Neural progenitor cell (in vitro differentiated cells): ENCODE results near the gene DNAJC8. TPM values are rescaled to one million over a fixed set of nuclear protein-coding genes. Genes with fewer than 3 reads are reported as not detected.

ENCODE experiments used
- DNase-seq: peaks from one replicate; pipeline ENCODE4 v3.0.0-alpha.2; 2016; ENCODE audit warnings: low spot score
- H2AFZ ChIP-seq: fragments of 200-600 bp; sonication (generic); replicated peaks from 2 replicates; pipeline ENCODE4 v1.6.1; 2016; ENCODE audit warnings: antibody characterized with exemption
- H3F3A ChIP-seq: fragments of 200-600 bp; sonication (generic); 2 replicates; pipeline ENCODE4 v1.6.1; 2016; ENCODE audit warnings: antibody characterized with exemption, low read depth
- H3K27ac ChIP-seq: fragments of 200-600 bp; sonication (generic); 2 replicates; pipeline ENCODE4 v1.5.1; 2016; ENCODE audit warnings: mild to moderate bottlenecking
- H3K27me3 ChIP-seq: fragments of 200-600 bp; sonication (generic); 2 replicates; pipeline ENCODE4 v1.6.1; 2016; ENCODE audit warnings: mild to moderate bottlenecking, moderate library complexity
- H3K36me3 ChIP-seq: fragments of 200-600 bp; sonication (generic); 2 replicates; pipeline ENCODE4 v1.5.1; 2016
- H3K4me1 ChIP-seq: fragments of 200-600 bp; sonication (generic); 2 replicates; pipeline ENCODE4 v1.6.1; 2016; ENCODE audit warnings: mixed run types
- H3K4me2 ChIP-seq: fragments of 200-600 bp; sonication (generic); 2 replicates; pipeline ENCODE4 v1.6.1; 2016
- H3K4me3 ChIP-seq: fragments of 200-600 bp; sonication (generic); 2 replicates; pipeline ENCODE4 v1.5.1; 2016
- H3K79me2 ChIP-seq: fragments of 200-600 bp; sonication (generic); 2 replicates; pipeline ENCODE4 v1.6.1; 2016; ENCODE audit warnings: low read depth
- H3K9ac ChIP-seq: fragments of 200-600 bp; sonication (generic); 2 replicates; pipeline ENCODE4 v1.6.1; 2016
- H3K9me3 ChIP-seq: fragments of 200-600 bp; sonication (generic); 2 replicates; pipeline ENCODE4 v1.5.1; 2016; ENCODE audit warnings: low read depth
- H4K20me1 ChIP-seq: fragments of 200-600 bp; sonication (generic); 2 replicates; pipeline ENCODE4 v1.6.1; 2016; ENCODE audit warnings: low read depth
- H3K27ac Mint-ChIP-seq: 3 replicates; pipeline ENCODE4 v1.8.0; 2021; ENCODE audit warnings: mixed read lengths
- H3K27me3 Mint-ChIP-seq: 2 replicates; pipeline ENCODE4 v1.8.0; 2022; ENCODE audit warnings: low read depth, mild to moderate bottlenecking, inconsistent platforms, moderate library complexity, mixed read lengths; ENCODE audit not compliant: insufficient read depth
- H3K36me3 Mint-ChIP-seq: 3 replicates; pipeline ENCODE4 v1.8.0; 2021; ENCODE audit warnings: mixed read lengths
- H3K4me1 Mint-ChIP-seq: 3 replicates; pipeline ENCODE4 v1.8.0; 2021; ENCODE audit warnings: mixed read lengths
- H3K4me3 Mint-ChIP-seq: 3 replicates; pipeline ENCODE4 v1.8.0; 2021; ENCODE audit warnings: mild to moderate bottlenecking, moderate library complexity, mixed read lengths
- H3K9me3 Mint-ChIP-seq: 3 replicates; pipeline ENCODE4 v1.8.0; 2020; ENCODE audit warnings: mixed read lengths
- EZH2 ChIP-seq: fragments of 200-600 bp; sonication (generic); IDR thresholded peaks from 2 replicates; pipeline ENCODE4 v1.6.1; 2017; ENCODE audit warnings: antibody characterized with exemption, mild to moderate bottlenecking, moderate library complexity
- EZH2phosphoT487 ChIP-seq: fragments of 200-600 bp; sonication (generic); IDR thresholded peaks from 2 replicates; pipeline ENCODE4 v1.6.1; 2017; ENCODE audit warnings: antibody characterized with exemption
- total RNA-seq: library from RNA; depleted of rRNA; stranded (reverse); fragments of >200 nt; gene quantifications from 2 replicates; pipeline ENCODE4 v1.2.3, GENCODE V29; 2015; ENCODE audit warnings: low replicate concordance
- TF ChIP-seq, protein P1 (sequence below): fragments of 200-600 bp; sonication (generic); IDR thresholded peaks from 2 replicates; pipeline ENCODE4 v1.5.1; 2017; ENCODE audit warnings: antibody characterized with exemption, mild to moderate bottlenecking

The DNAJC8 gene
- total RNA-seq, 1 donor from 2014 or later, result 117 TPM

DNA sequence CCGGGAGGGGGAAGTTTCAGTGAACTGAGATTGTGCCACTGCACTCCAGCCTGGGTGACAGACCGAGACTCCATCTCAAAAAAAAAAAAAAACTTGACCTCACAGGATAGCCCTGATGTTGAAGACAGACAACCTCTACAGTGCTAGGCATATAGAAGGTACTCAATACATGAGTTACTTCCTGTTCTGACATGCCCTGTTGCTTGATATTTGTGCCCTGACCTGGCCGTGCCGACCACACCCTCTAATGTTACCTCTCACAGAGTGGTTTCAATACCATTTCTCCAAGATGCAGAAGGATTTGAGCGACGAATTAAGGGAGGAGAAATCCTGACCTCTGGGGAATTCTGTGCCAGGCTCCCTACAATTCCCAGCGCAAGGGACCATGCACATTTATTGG, 61.6 kb downstream of the DNAJC8 start:
- Histone ChIP-seq H3K9me3 (no peaks in the 10 kb centered on the region), H4K20me1 (no peaks in the 10 kb centered on the region), H3K27ac (no peak overlapping the region), H3K27me3 (no peaks in the 10 kb centered on the region), H3F3A (no peaks in the 10 kb centered on the region), H3K4me1 (no peaks in the 10 kb centered on the region), H3K36me3 (no peaks in the 10 kb centered on the region), H3K79me2 (no peaks in the 10 kb centered on the region), H3K4me2 (no peak overlapping the region), H3K9ac (no peak overlapping the region), H3K4me3 (no peak overlapping the region), H2AFZ (no peak overlapping the region)
- Mint-ChIP-seq H3K27ac (no peak overlapping the region), H3K27me3 (no peaks in the 10 kb centered on the region), H3K36me3 (no peaks in the 10 kb centered on the region), H3K4me1 (peaks cover 22% of the 10 kb centered on the region), H3K4me3 (no peak overlapping the region), H3K9me3 (no peaks in the 10 kb centered on the region)
- DNase-seq, result no peak
- TF ChIP-seq EZH2phosphoT487, result no peak
- TF ChIP-seq EZH2, result no peak
- TF ChIP-seq, protein P1, sequence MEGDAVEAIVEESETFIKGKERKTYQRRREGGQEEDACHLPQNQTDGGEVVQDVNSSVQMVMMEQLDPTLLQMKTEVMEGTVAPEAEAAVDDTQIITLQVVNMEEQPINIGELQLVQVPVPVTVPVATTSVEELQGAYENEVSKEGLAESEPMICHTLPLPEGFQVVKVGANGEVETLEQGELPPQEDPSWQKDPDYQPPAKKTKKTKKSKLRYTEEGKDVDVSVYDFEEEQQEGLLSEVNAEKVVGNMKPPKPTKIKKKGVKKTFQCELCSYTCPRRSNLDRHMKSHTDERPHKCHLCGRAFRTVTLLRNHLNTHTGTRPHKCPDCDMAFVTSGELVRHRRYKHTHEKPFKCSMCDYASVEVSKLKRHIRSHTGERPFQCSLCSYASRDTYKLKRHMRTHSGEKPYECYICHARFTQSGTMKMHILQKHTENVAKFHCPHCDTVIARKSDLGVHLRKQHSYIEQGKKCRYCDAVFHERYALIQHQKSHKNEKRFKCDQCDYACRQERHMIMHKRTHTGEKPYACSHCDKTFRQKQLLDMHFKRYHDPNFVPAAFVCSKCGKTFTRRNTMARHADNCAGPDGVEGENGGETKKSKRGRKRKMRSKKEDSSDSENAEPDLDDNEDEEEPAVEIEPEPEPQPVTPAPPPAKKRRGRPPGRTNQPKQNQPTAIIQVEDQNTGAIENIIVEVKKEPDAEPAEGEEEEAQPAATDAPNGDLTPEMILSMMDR, result no peak

DNA sequence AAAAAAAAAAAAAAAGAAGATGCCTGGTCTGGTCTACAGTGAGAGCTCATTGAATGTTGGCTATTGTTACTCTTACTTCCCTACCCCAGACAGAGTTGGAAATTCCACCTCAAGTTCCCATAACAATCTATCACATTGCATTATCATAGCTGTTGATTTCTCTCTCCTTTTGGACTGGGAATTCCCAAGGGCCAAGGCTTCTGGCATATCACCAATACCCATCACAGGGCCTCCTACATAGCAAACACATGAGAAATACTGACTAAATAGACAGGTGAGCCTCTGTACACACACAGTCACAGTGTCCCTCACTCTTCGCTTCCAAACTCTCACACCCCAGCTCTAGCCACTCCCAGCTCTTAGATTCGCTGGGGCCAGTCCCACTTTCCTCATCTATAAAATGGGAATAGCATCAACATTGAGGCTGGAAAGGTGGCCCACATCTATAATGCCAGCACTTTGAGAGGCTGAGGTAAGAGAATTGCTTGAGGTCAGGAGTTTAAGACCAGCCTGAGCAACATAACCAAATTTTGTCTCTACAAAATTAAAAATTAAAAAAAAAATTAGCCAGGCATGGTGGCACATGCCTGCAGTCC, 62.7 kb downstream of the DNAJC8 start:
- H2AFZ ChIP-seq, result no peak overlapping the region
- TF ChIP-seq EZH2 (no peak), EZH2phosphoT487 (no peak)
- TF ChIP-seq, protein P1, result no peak
- no peaks in the 10 kb centered on the region for H3K9me3 ChIP-seq
- H3K27me3 Mint-ChIP-seq, result no peaks in the 10 kb centered on the region
- no peak for DNase-seq
- no peak overlapping the region for H3K27ac ChIP-seq
- no peaks in the 10 kb centered on the region for H4K20me1 ChIP-seq
- H3K9ac ChIP-seq, result no peak overlapping the region
- H3K4me1 ChIP-seq, result no peaks in the 10 kb centered on the region
- peaks cover 21% of the 10 kb centered on the region for H3K4me1 Mint-ChIP-seq
- H3K79me2 ChIP-seq, result no peaks in the 10 kb centered on the region
- no peaks in the 10 kb centered on the region for H3K27me3 ChIP-seq
- no peaks in the 10 kb centered on the region for H3K36me3 ChIP-seq
- no peaks in the 10 kb centered on the region for H3K9me3 Mint-ChIP-seq
- no peak overlapping the region for H3K4me3 Mint-ChIP-seq
- H3F3A ChIP-seq, result no peaks in the 10 kb centered on the region
- no peaks in the 10 kb centered on the region for H3K36me3 Mint-ChIP-seq
- H3K4me2 ChIP-seq, result no peak overlapping the region
- no peak overlapping the region for H3K4me3 ChIP-seq
- no peak overlapping the region for H3K27ac Mint-ChIP-seq

DNA sequence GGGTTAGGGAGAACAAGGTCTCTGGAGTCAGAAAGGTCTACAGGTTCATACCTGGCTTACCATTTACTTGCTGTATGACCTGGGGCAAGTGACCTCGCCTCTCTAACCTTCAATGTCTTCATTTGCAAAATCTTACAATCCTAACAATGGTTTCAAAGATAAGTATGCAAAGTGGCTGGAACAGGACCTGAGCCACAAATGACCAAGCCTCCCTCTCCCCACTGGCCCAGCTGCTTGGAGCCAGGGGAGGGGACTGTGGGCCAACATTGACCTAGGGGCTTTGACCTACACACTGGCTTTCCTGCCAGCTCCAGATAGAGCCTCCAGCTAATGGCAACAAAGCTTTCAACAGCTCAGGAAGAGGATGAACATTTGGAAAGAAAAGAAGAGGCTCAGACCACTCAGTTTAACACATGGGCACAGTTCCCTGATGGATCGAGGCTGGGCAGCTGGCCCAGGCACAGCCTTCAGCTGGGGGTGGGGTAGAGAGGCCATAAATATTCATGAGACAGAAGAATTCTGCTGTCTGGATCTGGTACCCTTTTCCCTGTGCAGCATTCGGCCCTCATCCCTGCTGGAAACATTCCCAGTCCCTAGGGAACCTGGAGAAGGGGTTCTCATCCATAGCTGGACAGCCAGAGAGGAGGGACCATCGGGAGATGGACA, 69.2 kb downstream of the DNAJC8 start:
- H3K4me2 ChIP-seq, result no peak overlapping the region
- no peaks in the 10 kb centered on the region for H3K36me3 ChIP-seq
- no peak overlapping the region for H3K4me3 ChIP-seq
- Mint-ChIP-seq H3K4me3 (no peak overlapping the region), H3K27ac (peak overlapping the region; percentile 36), H3K36me3 (no peaks in the 10 kb centered on the region), H3K9me3 (no peaks in the 10 kb centered on the region), H3K4me1 (peaks cover 11% of the 10 kb centered on the region), H3K27me3 (peaks cover 6% of the 10 kb centered on the region)
- H3K9ac ChIP-seq, result no peak overlapping the region
- no peaks in the 10 kb centered on the region for H3K4me1 ChIP-seq
- no peak for TF ChIP-seq EZH2phosphoT487
- TF ChIP-seq, protein P1, result no peak
- TF ChIP-seq EZH2, result no peak
- no peak for DNase-seq
- H3K9me3 ChIP-seq, result no peaks in the 10 kb centered on the region
- no peak overlapping the region for H2AFZ ChIP-seq
- H3K27me3 ChIP-seq, result no peaks in the 10 kb centered on the region
- H3K79me2 ChIP-seq, result no peaks in the 10 kb centered on the region
- no peak overlapping the region for H3K27ac ChIP-seq
- H3F3A ChIP-seq, result no peaks in the 10 kb centered on the region
- no peaks in the 10 kb centered on the region for H4K20me1 ChIP-seq
